GM18909 (cell line): ENCODE data around the gene SARS2.

ENCODE experiments used
- ATAC-seq: cut with Tn5 transposase; IDR thresholded peaks from one replicate; pipeline ENCODE4 v1.9.1; 2021; ENCODE audit warnings: mild to moderate bottlenecking; ENCODE audit not compliant: unreplicated experiment, poor library complexity

The SARS2 gene

DNA sequence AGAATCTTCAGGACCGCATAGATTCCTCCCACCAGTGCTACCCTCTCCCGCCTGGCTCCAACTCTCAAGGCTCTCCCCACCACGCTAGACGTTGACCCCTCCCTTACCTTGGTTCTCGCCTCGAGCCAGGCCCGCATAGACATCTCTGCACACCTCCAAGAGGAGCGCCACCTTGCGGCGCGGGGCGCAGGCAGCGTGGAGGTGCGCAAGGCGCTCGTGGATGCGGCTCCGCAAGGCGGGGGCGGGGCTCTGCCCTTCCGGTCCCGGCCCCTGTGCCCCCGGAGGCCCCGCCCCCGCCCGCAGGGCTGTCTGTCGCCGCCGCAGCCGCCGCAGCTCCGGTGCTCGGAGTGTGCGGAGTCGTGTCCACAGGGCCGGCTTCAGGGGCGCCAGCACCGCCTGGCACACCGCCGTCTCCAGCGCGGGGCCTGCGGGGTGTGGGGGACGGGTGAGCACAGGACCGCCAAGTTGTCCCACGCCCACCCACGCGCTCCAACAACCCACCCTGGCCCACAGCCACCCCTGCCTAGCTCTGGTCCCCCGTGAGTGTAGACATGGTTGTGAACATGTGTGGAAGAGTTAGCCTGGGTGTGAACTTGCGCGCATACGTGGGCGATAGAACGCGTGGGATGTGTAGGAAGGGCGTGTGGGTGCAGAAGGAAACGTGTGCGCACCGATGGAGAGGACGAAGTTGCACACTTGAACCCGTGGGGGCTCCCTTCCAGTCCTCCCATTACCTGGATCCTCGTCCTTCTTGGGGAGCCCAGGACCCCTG is 60.5 kb downstream of the SARS2 start:
- ATAC-seq = peak; percentile 80

GRCh38 chr19:38869160-38869835 is 61.3 kb downstream of the SARS2 start:
- no peak for ATAC-seq

DNA sequence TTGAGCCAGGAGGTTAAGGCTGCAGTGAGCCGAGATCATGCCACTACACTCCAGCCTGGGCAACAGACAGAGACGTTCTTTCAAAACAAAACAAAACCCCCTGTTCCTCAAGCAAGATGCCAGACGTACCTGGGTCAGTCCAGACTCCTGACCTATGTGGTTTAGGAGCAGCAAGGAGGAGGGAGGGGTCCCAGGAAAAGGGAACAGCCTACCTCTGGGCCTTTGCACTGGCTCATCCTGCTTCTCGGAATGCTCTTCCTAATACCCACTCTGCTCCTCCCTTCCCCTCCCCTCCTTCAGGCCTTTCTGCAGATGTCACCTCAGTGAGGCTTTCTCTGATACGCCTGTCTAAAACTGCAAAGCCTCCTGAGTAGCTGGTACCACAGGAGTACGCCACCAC is 62.0 kb downstream of the SARS2 start:
- ATAC-seq = no peak

DNA sequence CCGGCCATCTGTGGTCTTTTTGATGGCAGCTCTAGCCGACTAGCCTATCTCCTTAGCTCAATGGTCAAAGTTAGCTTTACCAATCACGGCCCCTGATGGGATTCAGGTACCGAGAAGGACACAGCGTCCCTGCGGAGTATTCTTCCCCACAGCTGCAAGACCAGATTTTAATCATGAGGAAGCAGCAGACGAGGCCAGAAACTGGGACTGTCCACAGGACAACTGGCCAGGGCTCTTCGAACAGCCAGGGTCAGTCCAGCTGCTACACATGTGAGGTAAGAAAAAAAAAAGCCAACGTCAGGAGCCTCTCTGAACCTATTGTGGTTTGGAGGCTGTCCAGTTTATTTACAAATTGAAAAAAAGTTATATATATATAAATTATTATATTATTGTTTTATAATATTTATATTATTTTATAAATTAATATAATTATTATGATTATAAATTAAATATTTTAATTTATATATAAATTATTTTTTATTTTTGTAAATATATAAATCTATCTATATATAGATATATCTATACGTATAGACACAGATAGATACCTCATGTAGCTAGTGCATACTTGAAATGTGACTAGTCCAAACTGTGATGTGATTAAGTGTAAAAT is 63.3 kb downstream of the SARS2 start:
- ATAC-seq = no peak
